Endothelial cell of umbilical vein (primary cell): ENCODE measurements around the gene RNF186.

Experiments used
- EZH2 ChIP-seq: IDR thresholded peaks from 2 replicates; pipeline ENCODE4 v1.6.1; 2012; ENCODE audit warnings: borderline replicate concordance, low read depth, mild to moderate bottlenecking, moderate library complexity, low read length, inconsistent platforms; ENCODE audit not compliant: severe bottlenecking
- FOS ChIP-seq: IDR thresholded peaks from 2 replicates; pipeline ENCODE4 v1.6.1; 2011; ENCODE audit warnings: mild to moderate bottlenecking, low read length, moderate library complexity, borderline replicate concordance; ENCODE audit not compliant: insufficient read depth
- GATA2 ChIP-seq: IDR thresholded peaks from 2 replicates; pipeline ENCODE4 v1.7.0; 2011; ENCODE audit warnings: low read depth, mild to moderate bottlenecking, moderate library complexity, mixed read lengths, low read length; ENCODE audit not compliant: insufficient read length, insufficient read depth
- POLR2A ChIP-seq: IDR thresholded peaks from 2 replicates; pipeline ENCODE4 v1.6.1; 2012; ENCODE audit warnings: low read depth, mild to moderate bottlenecking, control low read depth, low read length
- POLR2AphosphoS5 ChIP-seq: IDR thresholded peaks from 2 replicates; pipeline ENCODE4 v1.6.1; 2012; ENCODE audit warnings: low read depth, mild to moderate bottlenecking, control low read depth, low read length, moderate library complexity; ENCODE audit not compliant: insufficient read depth
- TF ChIP-seq, protein P1 (sequence below), 2 donors: IDR thresholded peaks; 1 replicate in 1 of 2; 2 replicates in 1 of 2; pipeline ENCODE4 v1.5.1; 2011; ENCODE audit warnings: low read length in 2 of 2, mild to moderate bottlenecking in 2 of 2, moderate library complexity in 2 of 2, control low read depth in 1 of 2, inconsistent platforms in 1 of 2, low read depth in 1 of 2; ENCODE audit not compliant: insufficient read depth in 1 of 2; ENCODE audit errors: extremely low read depth in 1 of 2
- TF ChIP-seq, protein P2 (sequence below): IDR thresholded peaks from 2 replicates; pipeline ENCODE4 v1.6.1; 2011; ENCODE audit not compliant: insufficient read depth, insufficient read length

- TF ChIP-seq POLR2AphosphoS5 (no peak), POLR2A (no peak), EZH2 (no peak), GATA2 (no peak), FOS (no peak)
- TF ChIP-seq, protein P1, sequence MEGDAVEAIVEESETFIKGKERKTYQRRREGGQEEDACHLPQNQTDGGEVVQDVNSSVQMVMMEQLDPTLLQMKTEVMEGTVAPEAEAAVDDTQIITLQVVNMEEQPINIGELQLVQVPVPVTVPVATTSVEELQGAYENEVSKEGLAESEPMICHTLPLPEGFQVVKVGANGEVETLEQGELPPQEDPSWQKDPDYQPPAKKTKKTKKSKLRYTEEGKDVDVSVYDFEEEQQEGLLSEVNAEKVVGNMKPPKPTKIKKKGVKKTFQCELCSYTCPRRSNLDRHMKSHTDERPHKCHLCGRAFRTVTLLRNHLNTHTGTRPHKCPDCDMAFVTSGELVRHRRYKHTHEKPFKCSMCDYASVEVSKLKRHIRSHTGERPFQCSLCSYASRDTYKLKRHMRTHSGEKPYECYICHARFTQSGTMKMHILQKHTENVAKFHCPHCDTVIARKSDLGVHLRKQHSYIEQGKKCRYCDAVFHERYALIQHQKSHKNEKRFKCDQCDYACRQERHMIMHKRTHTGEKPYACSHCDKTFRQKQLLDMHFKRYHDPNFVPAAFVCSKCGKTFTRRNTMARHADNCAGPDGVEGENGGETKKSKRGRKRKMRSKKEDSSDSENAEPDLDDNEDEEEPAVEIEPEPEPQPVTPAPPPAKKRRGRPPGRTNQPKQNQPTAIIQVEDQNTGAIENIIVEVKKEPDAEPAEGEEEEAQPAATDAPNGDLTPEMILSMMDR (IDR thresholded peaks at IDR 0.05; ENCODE audit: extremely low read depth in 1 of 2, insufficient read depth in 1 of 2, low read depth in 1 of 2, low read length in 2 of 2), result no peak
- TF ChIP-seq, protein P2, sequence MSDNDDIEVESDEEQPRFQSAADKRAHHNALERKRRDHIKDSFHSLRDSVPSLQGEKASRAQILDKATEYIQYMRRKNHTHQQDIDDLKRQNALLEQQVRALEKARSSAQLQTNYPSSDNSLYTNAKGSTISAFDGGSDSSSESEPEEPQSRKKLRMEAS, result no peak
Measured at GRCh38 chr1:19812875-19813642, 2.0 kb downstream of the RNF186 start.
